Epithelial cell of prostate (primary cell): Measurements from ENCODE around the gene RAP1A.
A peak's percentile ranks its signal among the peaks of the same experiment; 100 is the strongest.
"Not testable (repeated sequence)": the region's sequence is repeated elsewhere in the genome, so short reads cannot be mapped to it uniquely, and the experiment has no call there.

Experiments
- DNase-seq: peaks from one replicate; pipeline ENCODE4 v3.0.0-alpha.2; 2011; ENCODE audit warnings: low read depth, low spot score
- H3K27ac ChIP-seq: fragments of 450-650 bp; 2 replicates; pipeline ENCODE4 v1.5.1; 2017; ENCODE audit warnings: mild to moderate bottlenecking

Gene RAP1A

DNA sequence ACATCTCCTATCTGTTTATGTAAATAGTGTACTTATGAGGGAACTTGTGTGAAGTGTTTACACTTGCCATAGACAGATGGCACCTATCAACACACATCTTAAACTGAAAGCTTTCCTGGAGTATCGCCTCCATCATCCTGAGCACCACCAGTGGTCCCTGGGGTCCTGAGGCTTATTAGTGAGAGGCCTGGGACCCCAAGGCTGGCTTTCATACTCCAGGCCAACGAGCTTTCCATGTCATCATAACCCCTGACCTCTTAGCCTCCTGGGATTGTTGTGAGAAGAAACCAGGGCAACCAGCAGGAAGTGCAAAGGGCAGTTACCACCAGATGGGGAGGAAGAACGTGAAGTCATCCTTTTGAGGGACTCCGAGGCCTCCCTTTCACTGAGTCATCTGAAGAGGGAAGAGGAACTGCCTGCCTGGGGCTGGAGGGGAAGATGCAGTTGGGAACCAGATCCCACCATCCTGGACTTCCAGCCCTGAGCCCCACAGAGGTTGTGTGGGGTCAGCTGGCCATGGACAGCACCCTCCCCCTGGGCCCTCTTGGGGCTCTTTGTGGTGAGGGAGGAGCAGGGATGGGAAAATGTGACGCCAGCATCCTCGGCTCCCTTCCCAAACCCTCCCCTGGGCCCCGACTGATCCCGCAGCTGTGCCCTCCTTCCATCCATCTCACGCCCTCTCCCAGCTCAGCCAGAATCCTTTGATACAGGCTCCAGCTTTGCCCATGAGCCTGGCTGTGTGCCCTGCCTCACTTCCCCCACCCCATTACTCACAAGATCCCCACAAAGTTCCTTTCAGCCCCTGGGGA, 113.8 kb downstream of the RAP1A start:
- no peak for DNase-seq
- no peak overlapping the region for H3K27ac ChIP-seq

- no peak for DNase-seq
- H3K27ac ChIP-seq: no peak overlapping the region
Measured at GRCh38 chr1:111733992-111734341, 114.4 kb downstream of the RAP1A start.

GRCh38 chr1:111734426-111734825, 114.8 kb downstream of the RAP1A start:
- H3K27ac ChIP-seq: no peak overlapping the region
- DNase-seq: no peak

GRCh38 chr1:111734856-111735255, 115.3 kb downstream of the RAP1A start:
- H3K27ac ChIP-seq: no peak overlapping the region
- DNase-seq: no peak

GRCh38 chr1:111735321-111735720, 115.7 kb downstream of the RAP1A start:
- no peak overlapping the region for H3K27ac ChIP-seq
- DNase-seq: no peak

DNA sequence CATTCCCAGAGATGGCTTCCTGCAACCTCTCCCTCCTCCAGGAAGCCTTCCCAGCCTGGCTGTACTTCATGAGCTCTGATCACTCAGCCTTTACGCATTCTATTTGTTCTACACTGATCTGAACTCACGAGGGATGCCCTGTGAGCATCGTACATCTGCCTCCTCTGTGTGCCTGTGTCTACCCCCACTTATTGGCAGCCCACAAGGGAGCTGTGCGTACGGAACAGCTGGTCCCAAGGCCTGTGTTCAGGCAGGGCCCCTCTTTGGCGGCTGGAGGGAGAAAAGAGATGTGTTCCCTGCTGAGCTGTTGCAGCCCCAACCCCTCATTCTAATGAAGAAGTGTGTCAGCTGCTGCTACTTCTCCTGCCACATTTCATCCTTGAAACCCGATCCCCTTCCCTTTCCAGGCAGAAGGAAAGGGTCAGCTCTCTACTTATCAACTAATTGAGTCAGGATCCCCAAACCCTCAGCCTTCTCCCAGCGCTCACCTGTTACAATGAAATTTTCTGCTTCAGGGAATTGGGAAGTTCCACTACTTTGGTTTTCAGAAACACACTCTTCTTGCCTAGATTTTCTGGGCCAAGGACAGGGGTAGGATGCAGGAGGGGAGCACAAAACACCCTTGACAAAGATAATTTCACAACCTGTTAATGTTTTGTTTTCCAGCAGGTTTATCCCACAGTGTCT, 116.4 kb downstream of the RAP1A start:
- no peak for DNase-seq
- H3K27ac ChIP-seq: no peak overlapping the region

DNA sequence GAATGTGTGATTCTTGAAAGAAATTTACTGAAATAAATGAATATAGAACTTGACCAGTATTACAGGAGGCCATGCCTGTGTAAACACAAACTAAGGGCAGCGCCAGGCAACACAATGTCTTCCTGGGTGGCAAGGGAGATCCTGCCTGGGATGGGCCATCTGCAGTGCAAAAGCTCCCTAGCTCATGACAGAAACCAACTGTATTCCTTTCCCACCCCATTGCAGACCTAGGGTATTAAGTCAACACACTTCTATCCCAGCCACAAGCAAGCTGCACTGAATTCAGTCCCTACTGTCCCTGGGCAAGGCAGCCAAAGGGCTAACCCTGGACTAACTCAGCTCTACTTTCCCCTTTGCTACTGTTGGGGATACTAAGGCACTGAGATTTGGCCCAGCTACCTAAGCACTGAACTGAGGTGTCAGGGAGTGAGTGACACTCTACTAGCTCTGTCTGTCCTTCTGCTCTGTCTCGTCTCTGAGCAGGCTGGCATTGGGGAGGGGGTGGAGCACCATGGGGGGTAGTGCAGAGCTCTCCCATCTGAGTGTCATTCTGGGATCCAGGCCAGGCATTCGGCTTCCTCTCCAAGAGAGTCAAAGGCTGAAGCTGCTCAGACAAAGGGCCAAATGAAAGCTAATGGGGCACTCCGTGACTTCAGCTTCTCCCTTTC, 117.1 kb downstream of the RAP1A start:
- no peak for DNase-seq
- H3K27ac ChIP-seq: no peak overlapping the region

DNA sequence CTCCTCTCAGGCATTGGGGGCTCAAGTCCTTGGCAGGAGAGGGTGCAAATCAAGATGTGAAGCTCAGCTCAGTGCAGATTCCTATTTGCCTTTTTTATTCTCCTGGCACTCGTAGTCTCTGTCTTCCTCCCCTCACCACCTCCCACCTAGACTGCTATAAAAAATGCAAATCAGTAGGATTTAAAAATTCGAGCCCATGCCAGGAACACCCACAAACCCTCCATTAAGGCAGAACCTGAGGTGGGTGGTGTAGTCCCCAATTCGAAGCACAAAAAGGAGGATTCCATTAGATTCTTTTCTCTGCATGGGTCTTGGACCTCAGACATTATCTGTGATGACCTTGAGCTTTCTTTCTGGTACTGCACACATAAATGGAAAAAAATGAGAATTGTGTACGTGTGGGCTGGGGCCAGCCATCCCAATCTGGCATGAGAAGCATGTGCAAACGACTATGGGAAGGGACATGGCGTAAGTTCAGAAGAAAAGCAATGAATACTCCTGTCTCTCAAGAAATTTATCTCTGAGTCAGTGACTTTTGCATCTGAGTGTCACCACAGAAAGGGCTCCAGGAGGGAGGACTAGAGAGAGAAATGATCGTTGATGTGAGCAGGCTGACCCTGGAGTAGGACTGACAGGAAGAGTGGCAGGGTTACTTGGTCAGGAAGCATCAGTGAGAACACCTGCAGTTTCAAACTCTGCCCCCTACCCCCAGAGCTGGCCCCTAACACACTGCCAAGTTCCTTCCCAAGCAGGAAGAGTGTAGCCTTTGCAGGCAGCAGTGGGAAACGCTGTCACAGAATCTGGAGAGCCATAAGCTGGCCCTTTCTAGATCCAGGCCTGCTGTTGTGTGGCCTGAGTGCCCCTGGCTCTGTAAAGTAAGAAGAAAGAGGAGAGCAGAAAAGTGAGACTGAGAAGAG, 117.9 kb downstream of the RAP1A start:
- no peak for DNase-seq
- no peak overlapping the region for H3K27ac ChIP-seq

- DNase-seq: no peak
- peak overlapping the region; percentile 79 for H3K27ac ChIP-seq
Measured at GRCh38 chr1:111738133-111738435, 118.5 kb downstream of the RAP1A start.

- no peak for DNase-seq
- peak overlapping the region; percentile 79 for H3K27ac ChIP-seq
Measured at GRCh38 chr1:111738436-111739193, 119.0 kb downstream of the RAP1A start.

- DNase-seq: no peak
- peak within 1 kb of the TSS; percentile 79 for H3K27ac ChIP-seq
Measured at GRCh38 chr1:111739194-111739924, 119.8 kb downstream of the RAP1A start, which contains the start of gene INKA2. TSS of gene INKA2 (minus strand) at chr1:111739395. CDS start at chr1:111739242, 153 bp downstream.

DNA sequence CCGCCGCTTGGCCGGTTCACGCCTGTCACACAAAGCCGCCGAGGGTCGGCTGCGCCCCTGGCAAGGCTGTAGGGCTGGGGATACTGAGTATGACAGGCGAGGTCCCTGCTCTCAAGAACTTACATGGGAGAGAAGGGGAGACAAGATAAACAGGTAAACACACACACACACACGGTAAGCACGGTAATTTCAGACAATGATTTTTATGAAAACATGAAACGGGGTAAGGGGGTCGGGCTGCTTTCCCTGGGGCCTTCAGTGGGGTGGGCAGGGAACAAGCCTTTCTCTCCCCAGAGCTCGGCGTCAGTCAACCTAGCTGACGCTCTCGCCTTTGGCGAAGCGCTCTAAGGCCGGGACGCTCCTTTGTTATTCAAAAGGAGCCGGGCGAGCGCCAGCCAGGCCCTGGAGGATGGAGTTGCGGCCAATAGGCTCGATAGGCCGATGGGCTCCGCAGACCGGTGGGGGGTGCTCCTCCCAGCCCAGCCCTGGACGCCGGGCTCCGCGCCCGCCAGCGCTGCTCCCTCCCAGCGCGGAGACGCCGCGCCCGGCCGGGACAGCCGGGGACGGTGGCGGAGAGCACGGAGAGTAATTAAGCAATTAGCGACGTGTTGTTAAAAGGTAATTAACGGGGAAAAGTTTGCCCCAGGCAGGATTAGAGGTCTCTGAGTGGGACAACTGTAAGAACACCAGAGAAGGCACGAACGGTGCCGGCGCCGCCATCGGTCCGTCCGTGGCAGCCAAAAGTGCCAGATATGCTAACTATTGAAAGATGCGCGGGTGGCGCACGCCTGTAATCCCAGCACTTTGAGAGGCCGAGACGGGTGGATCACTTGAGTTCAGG, 120.6 kb downstream of the RAP1A start:
- peak overlapping the region; percentile 79 for H3K27ac ChIP-seq
- DNase-seq: no peak

DNA sequence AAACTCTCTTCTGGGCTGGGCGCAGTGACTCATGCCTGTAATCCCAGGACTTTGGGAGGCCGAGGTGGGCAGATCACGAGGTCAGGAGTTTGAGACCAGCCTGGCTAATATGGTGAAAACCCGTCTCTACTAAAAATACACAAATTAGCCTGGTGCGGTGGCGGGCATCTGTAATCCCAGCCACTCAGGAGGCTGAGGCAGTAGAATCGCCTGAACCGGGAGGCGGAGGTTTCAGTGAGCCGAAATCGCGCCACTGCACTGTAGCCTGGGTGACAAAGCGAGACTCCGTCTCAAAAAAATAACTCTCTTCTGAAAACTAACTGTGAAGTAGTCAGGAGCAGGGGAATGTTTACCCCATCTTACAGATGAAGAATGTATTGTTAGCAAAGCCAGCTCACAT, 122.7 kb downstream of the RAP1A start:
- H3K27ac ChIP-seq, DNase-seq: not testable (repeated sequence)

DNA sequence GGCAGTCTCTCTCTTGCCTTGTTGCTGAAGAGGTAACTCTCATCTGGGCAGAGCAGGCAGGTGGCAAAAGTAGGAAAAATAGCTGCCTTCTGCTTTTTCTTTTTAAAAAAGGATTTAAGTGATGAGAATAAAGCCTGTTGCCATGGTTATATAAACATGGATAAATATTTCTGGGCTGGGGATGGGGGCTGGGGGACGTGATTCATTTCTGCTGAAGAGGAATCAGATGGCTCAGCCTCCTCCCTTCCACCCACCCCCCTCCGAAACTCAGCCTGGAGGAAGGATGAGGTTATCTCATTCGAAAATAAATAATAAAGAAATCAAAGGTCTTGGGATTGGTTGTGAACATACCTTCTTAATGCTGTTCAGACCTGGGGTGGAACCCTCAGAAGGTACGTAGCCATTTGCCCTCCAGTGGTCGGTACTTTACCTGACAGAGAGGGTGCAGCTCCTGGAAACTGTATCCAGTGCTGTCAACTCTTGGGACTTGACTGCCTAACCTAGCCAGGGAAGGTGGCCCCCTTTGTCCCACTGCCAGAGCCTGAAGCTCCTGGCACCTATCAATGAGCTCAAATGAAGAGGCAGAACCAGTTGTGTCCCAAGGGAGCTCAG, 123.5 kb downstream of the RAP1A start:
- H3K27ac ChIP-seq: no peak overlapping the region
- DNase-seq: no peak

- no peak for DNase-seq
- no peak overlapping the region for H3K27ac ChIP-seq
Measured at GRCh38 chr1:111743679-111744101, 124.1 kb downstream of the RAP1A start.

GRCh38 chr1:111745675-111746613, 126.4 kb downstream of the RAP1A start:
- DNase-seq: no peak
- H3K27ac ChIP-seq: no peak overlapping the region

DNA sequence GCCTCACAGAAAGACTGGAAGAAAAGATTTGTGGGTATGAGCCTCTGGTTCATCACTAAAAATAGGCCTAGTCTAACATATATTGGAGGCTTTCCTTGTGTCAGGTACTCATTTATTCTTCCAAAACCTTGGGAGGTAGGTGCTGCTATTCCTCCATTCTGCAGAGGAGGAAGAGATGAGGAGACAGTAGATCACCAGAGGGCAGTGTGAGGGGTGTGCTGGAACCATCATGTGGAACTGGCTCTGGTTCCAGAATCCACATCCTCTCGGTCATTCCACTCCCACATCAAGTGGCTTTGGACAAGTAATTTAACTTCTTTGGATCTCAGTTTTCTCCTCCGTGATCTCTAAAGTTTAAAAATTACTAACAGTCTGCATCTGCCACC, 127.0 kb downstream of the RAP1A start:
- DNase-seq: no peak
- H3K27ac ChIP-seq: no peak overlapping the region
